Measurements from ENCODE around the gene POR. TPM values are rescaled to one million over a fixed set of nuclear protein-coding genes. Genes with fewer than 3 reads are reported as not detected.

Gene POR
- total and polyA plus RNA-seq, 10 donors, result 49.1 to 170 (median 117) TPM

GRCh38 chr7:75993689-75994387 is 78.9 kb downstream of the POR start:
- TF ChIP-seq POLR2AphosphoS5 (IDR thresholded peaks at IDR 0.05), result peak in 2 of 3 donors; percentile 38 to 76
- no peak for TF ChIP-seq CTCF (IDR thresholded peaks at IDR 0.05 in 8 of 11, conservative IDR thresholded peaks at IDR 0.05 in 3 of 11)
- WGBS, 5 donors, result 5 to 7% (median 6%) methylated on average over 22 to 40 of the region's 40 CpGs
- intact Hi-C loops (cut with DNase I; ENCODE audit: low total_unique reads), result loop anchor here (10.0 kb wide), 1 partner anchor 119 kb away; the partner anchor contains the start of gene RHBDD2
- Histone ChIP-seq H3K4me1 (peaks cover 11 to 84% (median 33%) of the 10 kb centered on the region in 6 donors), H3K9me3 (no peaks in the 10 kb centered on the region), H3K4me3 (peak overlapping the region; percentile 79 to 100 (median 94)), H3K36me3 (peaks cover 0 to 30% (median 2%) of the 10 kb centered on the region in 6 donors), H3K27ac (peak overlapping the region; percentile 77 to 96 (median 87)), H3K27me3 (replicated peaks in 1 of 7) (no peaks in the 10 kb centered on the region)
- peak; percentile 87 for DNase-seq

GRCh38 chr7:75994388-75995051 is 79.6 kb downstream of the POR start, which contains the start of gene TMEM120A:
TMEM120A (minus strand) TSS chr7:75994595; CDS start chr7:75994570, 25 bp downstream.
- Histone ChIP-seq H3K27ac (peak within 1 kb of the TSS; percentile 77 to 96 (median 87)), H3K36me3 (peaks cover 0 to 31% (median 2%) of the 10 kb centered on the region in 6 donors), H3K9me3 (no peaks in the 10 kb centered on the region), H3K4me3 (peak within 1 kb of the TSS; percentile 79 to 100 (median 94)), H3K4me1 (peaks cover 11 to 79% (median 28%) of the 10 kb centered on the region in 6 donors), H3K27me3 (replicated peaks in 1 of 7) (no peaks in the 10 kb centered on the region)
- 1 to 9% (median 3%) methylated on average over 19 to 51 of the region's 51 CpGs for WGBS, 5 donors
- TF ChIP-seq POLR2A (IDR thresholded peaks at IDR 0.05) (peak in 2 of 3 donors; percentile 34 to 45), POLR2AphosphoS5 (IDR thresholded peaks at IDR 0.05) (peak; percentile 88 to 95 (median 89)), CTCF (IDR thresholded peaks at IDR 0.05 in 8 of 11, conservative IDR thresholded peaks at IDR 0.05 in 3 of 11) (peak in 10 of 11 experiments; percentile 4 to 71 (median 32))
- peak; percentile 97 for DNase-seq
- intact Hi-C loops (cut with DNase I; ENCODE audit: low total_unique reads), result loop anchor here (10.0 kb wide), 1 partner anchor 120 kb away; the partner anchor contains the start of gene RHBDD2

GRCh38 chr7:75995052-75995471 is 80.1 kb downstream of the POR start:
- intact Hi-C loops (cut with DNase I; ENCODE audit: low total_unique reads), result loop anchor here (10.0 kb wide), 1 partner anchor 120 kb away; the partner anchor contains the start of gene RHBDD2
- Histone ChIP-seq H3K36me3 (peaks cover 0 to 37% (median 2%) of the 10 kb centered on the region in 6 donors), H3K27ac (peak overlapping the region in 7 of 8 donors; percentile 77 to 96 (median 88)), H3K9me3 (no peaks in the 10 kb centered on the region), H3K4me3 (peak overlapping the region; percentile 79 to 100 (median 94)), H3K4me1 (peaks cover 11 to 73% (median 25%) of the 10 kb centered on the region in 6 donors), H3K27me3 (replicated peaks in 1 of 7) (no peaks in the 10 kb centered on the region)
- no peak for TF ChIP-seq POLR2AphosphoS5 (IDR thresholded peaks at IDR 0.05)
- TF ChIP-seq POLR2A (IDR thresholded peaks at IDR 0.05), result no peak
- TF ChIP-seq CTCF (IDR thresholded peaks at IDR 0.05 in 8 of 11, conservative IDR thresholded peaks at IDR 0.05 in 3 of 11), result no peak
- WGBS, 5 donors, result 74 to 80% (median 76%) methylated on average over 11 of the region's 11 CpGs
- peak; percentile 78 for DNase-seq
